Activated T-helper 2 cell treated with anti-CD3 and anti-CD28 coated beads, Interferon-gamma antibody, Interleukin-2, Interleukin-4, amounts not matched to agents 10 μg/mL and 5 μg/mL and 100 μg/mL, durations not matched to agents 14 hours and 24 hours and 36 hours (primary cell): ENCODE measurements around the gene HNF4A. TPM values are rescaled to one million over a fixed set of nuclear protein-coding genes. Genes with fewer than 3 reads are reported as not detected.

Experiments
- DNase-seq: peaks from one replicate; pipeline ENCODE4 v3.0.0; 2021; ENCODE audit warnings: low spot score
- H3K27ac Mint-ChIP-seq: one replicate; pipeline ENCODE4 v1.8.0; 2021; ENCODE audit warnings: mixed read lengths
- H3K27me3 Mint-ChIP-seq: one replicate; pipeline ENCODE4 v1.8.0; 2021; ENCODE audit warnings: low read depth, mixed read lengths
- H3K36me3 Mint-ChIP-seq: one replicate; pipeline ENCODE4 v1.8.0; 2021; ENCODE audit warnings: low read depth, mixed read lengths
- H3K4me1 Mint-ChIP-seq: one replicate; pipeline ENCODE4 v1.8.0; 2021; ENCODE audit warnings: low read depth, mixed read lengths
- H3K4me3 Mint-ChIP-seq: one replicate; pipeline ENCODE4 v1.8.0; 2021; ENCODE audit warnings: low read depth, mild to moderate bottlenecking, moderate library complexity, mixed read lengths
- H3K9me3 Mint-ChIP-seq: one replicate; pipeline ENCODE4 v1.8.0; 2021; ENCODE audit warnings: mixed read lengths
- intact Hi-C: fragments of 100-400 bp; cut with micrococcal nuclease; formaldehyde crosslinking; loops from one replicate; pipeline ENCODE4 v1.15.1; 2023
- total RNA-seq: library from RNA; stranded (reverse); gene quantifications from 2 replicates; pipeline ENCODE4 v1.2.3, GENCODE V29; 2022

HNF4A gene
- total RNA-seq, 1 donor from 2014 or later, result not detected

DNA sequence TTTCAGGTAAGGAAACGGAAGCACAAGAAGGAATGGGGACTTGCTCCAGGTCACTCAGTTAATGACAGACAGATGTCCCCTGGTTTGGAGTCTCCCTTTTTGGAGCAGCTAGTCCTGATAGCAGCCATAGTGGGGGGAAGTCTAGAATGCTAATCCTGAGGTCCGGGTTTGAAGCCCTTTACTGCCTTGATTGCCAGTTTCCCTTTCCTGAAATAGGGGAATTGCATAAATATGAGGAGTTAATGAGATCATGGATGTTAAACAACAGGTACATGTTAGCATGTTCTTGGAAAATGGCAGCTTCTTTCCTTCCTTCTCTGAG, 119.8 kb downstream of the HNF4A start:
- Mint-ChIP-seq H3K4me3 (peak overlapping the region; percentile 95), H3K27ac (peak overlapping the region; percentile 94), H3K27me3 (peaks cover 1% of the 10 kb centered on the region), H3K36me3 (no peaks in the 10 kb centered on the region), H3K4me1 (peaks cover 17% of the 10 kb centered on the region), H3K9me3 (no peaks in the 10 kb centered on the region)
- intact Hi-C loops, result loop anchor here (5.0 to 10.0 kb wide), 2 partner anchors 91 to 137 kb away; no protein-coding TSS in a partner anchor
- no peak for DNase-seq

DNA sequence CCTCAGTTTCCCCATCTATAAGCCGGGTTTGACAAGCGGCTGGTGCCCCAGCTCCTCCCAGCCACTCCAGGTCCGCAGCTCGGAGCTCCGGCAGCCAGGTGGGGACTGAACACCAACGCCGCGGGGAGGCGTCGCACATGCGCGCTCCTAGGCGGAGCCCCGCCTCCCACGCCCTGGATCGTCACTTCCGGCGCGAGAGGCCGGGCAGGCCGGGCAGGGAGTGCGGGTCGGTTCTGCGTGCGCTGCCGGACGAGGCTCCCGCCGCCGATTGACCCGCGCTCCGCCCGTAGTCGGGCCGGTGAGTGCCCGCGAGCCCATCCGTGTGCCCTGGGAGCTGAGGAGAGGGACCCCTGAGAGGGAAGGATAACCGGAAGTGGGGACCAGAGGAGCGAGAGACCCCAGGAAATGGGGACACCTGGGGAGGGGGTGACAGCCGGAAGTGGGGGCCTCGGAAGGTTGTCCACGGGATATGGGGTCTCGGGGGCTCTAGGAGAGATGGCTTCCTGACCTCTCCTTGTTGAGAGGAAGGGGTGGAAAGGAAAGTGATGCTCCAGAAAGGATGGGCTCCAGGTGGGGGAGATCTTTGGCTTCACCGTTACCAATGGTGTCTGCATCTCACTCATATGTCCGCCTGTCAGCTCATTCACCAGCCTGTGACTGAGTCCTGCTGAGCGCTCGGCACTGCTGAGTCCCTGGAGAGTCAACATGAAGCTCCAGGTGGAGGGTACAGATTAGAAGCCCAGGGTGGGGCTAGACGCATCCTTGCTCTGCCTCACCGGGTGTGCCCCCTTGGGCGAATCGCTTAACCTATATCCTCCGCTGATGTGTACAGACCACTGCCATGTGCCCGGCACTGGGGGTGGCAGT, 120.4 kb downstream of the HNF4A start, which contains the start of gene TTPAL:
TTPAL (plus strand) TSS at position 181 of the 867 bp plus-strand sequence. CDS start 4,126 bp downstream, outside the sequence.
- Mint-ChIP-seq H3K4me3 (peak within 1 kb of the TSS; percentile 95), H3K27ac (peak within 1 kb of the TSS; percentile 94), H3K9me3 (no peaks in the 10 kb centered on the region), H3K36me3 (peaks cover 4% of the 10 kb centered on the region), H3K27me3 (no peaks in the 10 kb centered on the region), H3K4me1 (peaks cover 17% of the 10 kb centered on the region)
- peak; percentile 86 for DNase-seq
- intact Hi-C loops, result loop anchor here (2.0 to 10.0 kb wide), 4 partner anchors 19 to 136 kb away; partner anchors contain the start of gene SERINC3

DNA sequence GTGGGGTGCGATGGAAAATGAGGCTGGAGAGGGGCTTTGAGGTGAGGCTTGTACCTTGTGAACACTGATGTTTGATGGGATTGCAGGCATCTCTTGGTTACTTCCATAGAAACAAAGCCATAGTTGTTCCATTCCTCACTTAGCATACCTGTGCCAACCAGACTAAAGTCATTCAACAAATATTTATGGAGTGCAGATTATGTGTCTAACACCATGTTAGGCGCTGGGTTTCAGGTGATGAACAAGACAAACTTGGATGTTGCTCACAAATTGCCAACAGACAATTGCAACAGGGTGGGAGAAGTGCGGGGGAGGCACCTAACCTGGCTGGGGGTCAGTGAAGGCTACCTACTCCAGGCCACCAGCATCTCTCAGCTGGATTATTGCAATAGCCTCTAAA, 121.7 kb downstream of the HNF4A start:
- H3K4me3 Mint-ChIP-seq, result peak overlapping the region; percentile 3
- no peaks in the 10 kb centered on the region for H3K27me3 Mint-ChIP-seq
- H3K4me1 Mint-ChIP-seq, result peaks cover 19% of the 10 kb centered on the region
- peaks cover 14% of the 10 kb centered on the region for H3K36me3 Mint-ChIP-seq
- no peak for DNase-seq
- intact Hi-C loops, result loop anchor here (2.0 to 10.0 kb wide), 4 partner anchors 18 to 135 kb away; partner anchors contain the start of gene SERINC3
- H3K9me3 Mint-ChIP-seq, result no peaks in the 10 kb centered on the region
- H3K27ac Mint-ChIP-seq, result no peak overlapping the region

DNA sequence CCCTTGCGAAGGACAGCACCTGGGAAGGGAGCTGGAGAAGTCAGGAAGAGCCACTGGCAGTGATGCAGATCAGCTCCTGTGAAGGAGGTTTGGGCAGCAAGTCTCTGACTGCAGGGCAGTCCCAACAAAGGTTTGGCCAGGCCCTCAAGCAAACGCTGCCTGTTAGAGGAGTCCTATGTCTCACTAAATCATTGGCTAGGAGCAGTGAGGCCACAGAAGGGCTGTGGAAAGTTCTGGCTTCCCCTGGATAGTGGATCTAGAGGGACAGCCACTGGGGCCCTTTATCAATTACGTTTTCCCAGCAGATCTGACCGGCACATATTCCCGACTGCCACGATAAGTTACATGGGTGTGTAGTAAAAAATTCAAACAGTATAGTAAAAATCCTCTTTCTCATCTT, 122.7 kb downstream of the HNF4A start:
- H3K4me3 Mint-ChIP-seq, result no peak overlapping the region
- H3K27ac Mint-ChIP-seq, result no peak overlapping the region
- H3K27me3 Mint-ChIP-seq, result no peaks in the 10 kb centered on the region
- H3K9me3 Mint-ChIP-seq, result no peaks in the 10 kb centered on the region
- peaks cover 15% of the 10 kb centered on the region for H3K36me3 Mint-ChIP-seq
- peaks cover 19% of the 10 kb centered on the region for H3K4me1 Mint-ChIP-seq
- intact Hi-C loops, result loop anchor here (5.0 to 10.0 kb wide), 2 partner anchors 93 to 134 kb away; no protein-coding TSS in a partner anchor
- no peak for DNase-seq

DNA sequence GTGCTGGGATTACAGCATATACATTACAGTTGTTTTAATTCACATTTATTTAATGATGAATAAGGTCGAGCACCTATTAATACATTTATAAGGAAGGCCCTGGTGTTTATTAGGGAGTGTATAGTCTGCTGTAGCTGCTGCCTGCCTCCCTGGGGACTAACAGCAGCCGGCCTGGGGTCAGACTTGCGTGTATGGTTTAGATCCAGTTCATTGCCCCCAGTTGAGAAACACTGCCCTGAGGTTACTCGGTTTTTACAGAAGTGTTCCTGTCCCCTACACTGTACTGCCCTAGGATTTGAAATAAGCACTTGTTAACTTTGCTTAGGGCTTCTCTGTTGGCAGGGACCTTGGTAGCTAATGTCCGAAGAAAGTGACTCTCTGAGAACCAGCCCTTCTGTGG, 124.1 kb downstream of the HNF4A start:
- no peak for DNase-seq
- Mint-ChIP-seq H3K9me3 (no peaks in the 10 kb centered on the region), H3K4me3 (no peak overlapping the region), H3K27ac (no peak overlapping the region), H3K4me1 (peaks cover 19% of the 10 kb centered on the region), H3K27me3 (no peaks in the 10 kb centered on the region), H3K36me3 (peaks cover 28% of the 10 kb centered on the region)
- intact Hi-C loops, result loop anchor here (5.0 to 10.0 kb wide), 2 partner anchors 95 to 133 kb away; no protein-coding TSS in a partner anchor

DNA sequence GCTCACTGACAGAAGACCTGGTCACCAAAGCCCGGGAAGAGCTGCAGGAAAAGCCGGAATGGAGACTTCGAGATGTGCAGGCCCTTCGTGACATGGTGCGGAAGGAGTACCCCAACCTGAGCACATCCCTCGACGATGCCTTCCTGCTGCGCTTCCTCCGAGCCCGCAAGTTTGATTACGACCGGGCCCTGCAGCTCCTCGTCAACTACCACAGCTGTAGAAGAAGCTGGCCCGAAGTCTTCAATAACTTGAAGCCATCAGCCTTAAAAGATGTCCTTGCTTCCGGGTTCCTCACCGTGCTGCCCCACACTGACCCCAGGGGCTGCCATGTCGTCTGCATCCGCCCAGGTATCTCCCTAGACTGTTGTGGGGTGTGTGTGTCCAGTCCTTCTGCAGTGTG, 124.6 kb downstream of the HNF4A start:
- Mint-ChIP-seq H3K27ac (no peak overlapping the region), H3K4me1 (peaks cover 16% of the 10 kb centered on the region), H3K36me3 (peaks cover 30% of the 10 kb centered on the region), H3K27me3 (no peaks in the 10 kb centered on the region), H3K9me3 (no peaks in the 10 kb centered on the region), H3K4me3 (no peak overlapping the region)
- intact Hi-C loops, result no loop called here
- DNase-seq, result no peak

DNA sequence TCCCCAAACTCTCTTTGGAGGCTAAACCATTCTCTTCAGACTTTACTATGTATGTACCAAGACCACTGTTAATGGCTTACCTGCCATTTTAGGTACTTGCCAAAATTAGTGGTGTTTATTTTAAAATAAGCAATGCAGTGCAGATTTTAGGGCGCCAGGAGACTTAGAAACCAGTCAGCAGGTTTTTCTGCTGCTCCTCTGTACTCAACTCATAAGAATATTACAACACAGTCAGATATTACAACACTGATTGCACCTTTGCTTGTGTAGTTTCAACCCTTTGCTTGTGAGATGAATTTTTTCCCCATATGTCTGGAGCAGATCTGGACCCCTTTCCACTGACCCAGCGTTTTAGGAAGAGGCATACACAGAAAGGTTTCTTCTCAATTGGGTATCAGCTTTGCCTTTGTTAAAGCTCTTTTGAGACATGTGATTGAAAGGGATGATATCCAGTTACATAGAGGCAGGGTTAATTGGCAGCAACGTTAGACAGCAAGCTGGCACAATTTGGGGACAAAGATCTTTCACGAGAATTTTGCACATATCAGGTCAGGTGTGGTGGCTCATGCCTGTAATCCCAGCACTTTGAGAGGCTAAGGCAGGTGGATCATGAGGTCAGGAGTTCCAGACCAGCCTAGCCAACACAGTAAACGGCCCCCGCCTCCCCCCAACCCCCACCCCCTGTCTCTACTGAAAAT, 126.4 kb downstream of the HNF4A start:
- Mint-ChIP-seq H3K36me3 (peaks cover 41% of the 10 kb centered on the region), H3K4me3 (no peak overlapping the region), H3K4me1 (peaks cover 5% of the 10 kb centered on the region), H3K9me3 (no peaks in the 10 kb centered on the region), H3K27me3 (no peaks in the 10 kb centered on the region), H3K27ac (no peak overlapping the region)
- no peak for DNase-seq
- intact Hi-C loops, result no loop called here

DNA sequence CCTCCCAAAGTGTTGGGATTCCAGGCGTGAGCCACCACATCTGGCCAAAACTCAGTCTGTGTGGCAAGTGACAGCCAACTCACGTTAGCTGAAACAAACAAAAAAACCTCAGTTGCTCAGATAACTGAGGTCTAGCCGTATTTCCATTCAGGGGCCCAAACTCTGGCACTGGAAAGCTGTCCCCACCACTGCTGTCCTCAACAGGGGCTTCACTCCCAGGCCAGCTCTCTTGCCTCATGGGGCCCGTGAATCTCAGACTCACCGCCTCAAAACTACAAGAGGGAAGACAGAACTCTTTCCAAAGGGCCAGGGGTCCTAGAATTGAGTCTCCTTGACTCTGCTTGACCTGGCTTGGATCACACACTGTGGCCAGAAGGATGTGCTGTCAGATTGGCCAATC, 127.6 kb downstream of the HNF4A start:
- Mint-ChIP-seq H3K27ac (no peak overlapping the region), H3K36me3 (peaks cover 41% of the 10 kb centered on the region), H3K4me3 (no peak overlapping the region), H3K27me3 (no peaks in the 10 kb centered on the region), H3K4me1 (peaks cover 2% of the 10 kb centered on the region), H3K9me3 (no peaks in the 10 kb centered on the region)
- intact Hi-C loops, result no loop called here
- DNase-seq, result no peak

Other genes starting within 250 kb of the HNF4A start
- 0.11 TPM in 1 of 2 replicates, not detected in the other for gene JPH2, start 168.5 kb upstream of the HNF4A start, total RNA-seq
- gene OSER1, start 144.9 kb upstream of the HNF4A start, total RNA-seq, result 21.4 and 22.4 TPM in 2 replicates
- gene GDAP1L1, start 108.4 kb upstream of the HNF4A start, total RNA-seq, result not detected in 2 replicates
- 2.4 and 2.5 TPM in 2 replicates for gene FITM2, start 44.5 kb upstream of the HNF4A start, total RNA-seq
- not detected in 2 replicates for gene R3HDML, start 18.7 kb upstream of the HNF4A start, total RNA-seq
- gene TTPAL, start 120.2 kb downstream of the HNF4A start, total RNA-seq, result 19.7 and 20.8 TPM in 2 replicates
- gene SERINC3, start 166.4 kb downstream of the HNF4A start, total RNA-seq, result 51.2 and 52.5 TPM in 2 replicates
- 1.4 and 1.7 TPM in 2 replicates for gene PKIG, start 226.9 kb downstream of the HNF4A start, total RNA-seq